Spleen (tissue), 11 donors: ENCODE data around the gene PTPRO. TPM values are rescaled to one million over a fixed set of nuclear protein-coding genes. Genes with fewer than 3 reads are reported as not detected.

Source experiments
- DNase-seq: peaks from one replicate; pipeline ENCODE4 v3.0.0-alpha.2; 2020
- H3K27ac ChIP-seq, 8 donors: fragments of 200-600 bp; sonication (generic) in 7 of 8; 1 replicate in 4 of 8; 2 replicates in 4 of 8; pipeline versions ENCODE4 v1.5.0 to v1.8.0; 2016 to 2021; ENCODE audit warnings: inconsistent platforms in 4 of 8, mild to moderate bottlenecking in 4 of 8, moderate library complexity in 1 of 8
- H3K27me3 ChIP-seq, 7 donors: fragments of 200-600 bp; sonication (generic) in 6 of 7; replicated peaks in 1 of 7; 1 replicate in 4 of 7; 2 replicates in 3 of 7; pipeline versions ENCODE4 v1.5.0 to v1.8.0; 2016 to 2021; ENCODE audit warnings: inconsistent platforms in 3 of 7, mild to moderate bottlenecking in 1 of 7
- H3K36me3 ChIP-seq, 6 donors: fragments of 200-600 bp; sonication (generic) in 5 of 6; 1 replicate in 4 of 6; 2 replicates in 2 of 6; pipeline versions ENCODE4 v1.5.0 to v1.8.0; 2016 to 2021; ENCODE audit warnings: inconsistent platforms in 2 of 6
- H3K4me1 ChIP-seq, 6 donors: fragments of 200-600 bp; sonication (generic) in 5 of 6; 1 replicate in 3 of 6; 2 replicates in 3 of 6; pipeline versions ENCODE4 v1.5.0 to v1.8.0; 2016 to 2021; ENCODE audit warnings: inconsistent platforms in 3 of 6
- H3K4me3 ChIP-seq, 8 donors: fragments of 200-600 bp; sonication (generic) in 7 of 8; 1 replicate in 4 of 8; 2 replicates in 4 of 8; pipeline versions ENCODE4 v1.5.0 to v1.8.0; 2016 to 2021; ENCODE audit warnings: inconsistent platforms in 4 of 8, mild to moderate bottlenecking in 4 of 8, moderate library complexity in 2 of 8
- H3K9me3 ChIP-seq, 8 donors: fragments of 200-600 bp; sonication (generic) in 7 of 8; 1 replicate in 4 of 8; 2 replicates in 4 of 8; pipeline versions ENCODE4 v1.5.0 to v1.8.0; 2016 to 2021; ENCODE audit warnings: inconsistent platforms in 4 of 8
- CTCF ChIP-seq, 11 experiments: fragments of 200-600 bp in 7 of 11; fragments of 450-650 bp in 4 of 11; sonication (generic) in 4 of 11; IDR thresholded peaks in 8 of 11; conservative IDR thresholded peaks in 3 of 11; 1 replicate in 7 of 11; 2 replicates in 4 of 11; pipeline versions ENCODE4 v1.4.0 to v1.8.0; 2016 to 2021; ENCODE audit warnings: antibody characterized with exemption in 11 of 11, inconsistent platforms in 4 of 11, mild to moderate bottlenecking in 1 of 11
- POLR2A ChIP-seq, 3 donors: fragments of 450-650 bp; IDR thresholded peaks; one replicate each; pipeline ENCODE4 v1.5.1; 2017; ENCODE audit warnings: antibody characterized with exemption in 3 of 3, mild to moderate bottlenecking in 1 of 3
- POLR2AphosphoS5 ChIP-seq, 3 donors: sonication (generic); formaldehyde crosslinking; IDR thresholded peaks; one replicate each; pipeline ENCODE4 v1.5.1; 2017; ENCODE audit warnings: antibody characterized with exemption in 3 of 3
- WGBS, 5 donors: extraction: QIAGEN DNeasy Blood & Tissue Kit in 3 of 5; methylation state at CpG; one replicate each; pipeline versions ENCODE4 v1.1.5 to v1.1.7; 2013 to 2018; 5-methylcytosine and 5-hydroxymethylcytosine counted together
- intact Hi-C: fragments of 100-400 bp; cut with DNase I; formaldehyde crosslinking; loops from one replicate; pipeline ENCODE4 v1.15.0; 2023; ENCODE audit warnings: low total_unique reads
- polyA plus RNA-seq, 3 donors: library from polyadenylated mRNA; stranded (reverse); fragments of 200-250 nt; gene quantifications; one replicate each; pipeline ENCODE4 v1.2.1, GENCODE V29; 2013
- total RNA-seq, 7 donors: library from RNA; depleted of rRNA in 3 of 7; stranded (reverse); fragments of >200 nt in 3 of 7; fragmentation: NEBNext Ultra II Directional in 4 of 7; extraction: Animal tissue kit (Norgen Biotek cat#: 25700) in 4 of 7; gene quantifications; one replicate each; pipeline versions ENCODE4 v1.1.0 to v1.2.1, GENCODE V29; 2016 to 2021
- donor health status: healthy with polysubstance abuse.
- donor health status: DM: no; HTN: no; CAD: no; lungs with moderate emphysema.
- donor health status: DM: no; HTN: no; CAD: no.
- donor health status: Bipolar disorder and iron deficiency.
- donor health status: healthy.
- donor health status: DM: no; HTN: no; CAD: no.
- donor health status: DM: yes; HTN: yes; CAD: no.

PTPRO gene
- total and polyA plus RNA-seq, 10 donors, result 2.3 to 12.2 (median 5.6) TPM

DNA sequence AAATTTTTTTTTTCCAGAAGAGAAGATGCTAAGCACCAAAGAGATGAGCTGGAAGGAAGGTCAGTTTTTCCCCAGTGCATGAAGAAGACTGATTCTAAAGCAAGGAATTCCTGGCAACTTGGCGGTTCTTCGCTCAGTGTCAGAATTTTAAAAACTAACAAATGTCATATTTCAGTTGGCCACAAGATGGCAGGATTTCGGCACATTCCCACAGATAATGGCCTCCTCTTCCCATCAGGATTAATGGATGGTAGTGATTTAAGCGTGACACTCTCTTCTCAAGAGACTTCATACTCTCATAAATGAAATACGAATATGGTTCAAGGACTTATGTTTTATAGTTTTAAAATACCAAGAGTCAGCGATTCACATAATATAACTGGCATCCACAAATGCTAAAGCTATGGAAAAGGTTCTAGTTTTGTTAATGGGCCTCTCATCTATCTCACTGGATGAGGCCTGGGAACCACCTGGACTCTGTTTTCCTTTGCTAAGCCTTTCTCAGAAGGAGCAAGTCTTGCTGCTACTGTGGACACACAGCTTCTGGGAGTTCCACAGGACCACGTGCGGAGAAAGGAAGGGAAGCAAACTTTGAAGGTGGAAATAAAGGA lies 46.1 kb upstream of the PTPRO start:
- no peak overlapping the region for H3K4me3 ChIP-seq
- H3K27me3 ChIP-seq, result peaks cover 0 to 6% (median 0%) of the 10 kb centered on the region in 7 donors
- H3K36me3 ChIP-seq, result no peaks in the 10 kb centered on the region
- DNase-seq, result no peak
- 36 to 43% (median 38%) methylated on average over 8 of the region's 8 CpGs for WGBS, 5 donors
- no peaks in the 10 kb centered on the region for H3K9me3 ChIP-seq
- TF ChIP-seq CTCF (IDR thresholded peaks at IDR 0.05 in 8 of 11, conservative IDR thresholded peaks at IDR 0.05 in 3 of 11), result peak in 9 of 11 experiments; percentile 40 to 68 (median 51)
- no peak for TF ChIP-seq POLR2A (IDR thresholded peaks at IDR 0.05)
- H3K27ac ChIP-seq, result no peak overlapping the region
- H3K4me1 ChIP-seq, result peaks cover 0 to 15% (median 9%) of the 10 kb centered on the region in 6 donors
- intact Hi-C loops, result loop anchor here (5.0 to 10.0 kb wide), 2 partner anchors 246 to 579 kb away; no protein-coding TSS in a partner anchor

DNA sequence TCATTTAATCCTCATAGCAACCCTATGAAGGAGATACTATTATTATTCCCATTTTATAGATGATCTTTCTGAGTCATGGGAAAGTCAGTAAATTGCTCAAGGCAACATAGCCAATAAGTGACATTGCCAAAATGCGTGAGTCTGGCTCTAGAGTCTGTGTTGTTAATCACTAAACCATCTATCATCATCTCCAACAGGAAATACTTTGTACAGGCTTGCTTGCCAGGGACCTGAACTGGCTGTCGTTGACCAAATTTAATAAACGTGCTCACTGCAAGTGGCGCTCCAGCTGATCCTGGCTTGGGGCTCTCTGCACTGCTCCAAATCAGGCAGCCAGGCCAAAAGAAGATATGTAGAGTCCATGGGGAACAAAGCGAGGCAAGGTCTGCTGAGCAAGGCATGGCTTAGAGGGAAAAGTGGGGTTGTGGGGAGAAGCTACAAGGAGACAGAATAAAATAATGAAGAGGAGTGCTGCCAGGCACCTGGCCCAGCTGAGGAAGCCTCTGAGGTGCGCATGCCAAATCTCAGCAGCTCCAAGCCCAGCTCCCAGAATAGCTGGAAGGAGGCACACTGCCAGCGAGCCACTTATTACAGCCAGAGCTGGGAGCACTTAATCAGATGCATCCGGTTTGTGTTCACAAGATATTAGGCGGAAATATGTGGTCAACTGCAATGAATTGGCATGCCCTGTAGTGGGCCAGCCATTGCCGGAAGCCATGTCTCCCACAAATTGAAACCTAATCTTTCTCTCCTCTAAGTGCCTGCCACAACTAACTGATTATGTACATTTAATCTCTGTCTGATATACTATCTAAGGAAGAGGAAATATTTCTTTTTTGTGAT lies 43.3 kb upstream of the PTPRO start:
- H3K27me3 ChIP-seq, result peaks cover 0 to 7% (median 0%) of the 10 kb centered on the region in 7 donors
- H3K4me1 ChIP-seq, result peaks cover 0 to 15% (median 9%) of the 10 kb centered on the region in 6 donors
- H3K4me3 ChIP-seq, result no peak overlapping the region
- peak; percentile 77 for DNase-seq
- H3K36me3 ChIP-seq, result no peaks in the 10 kb centered on the region
- TF ChIP-seq POLR2AphosphoS5 (IDR thresholded peaks at IDR 0.05), result peak in 1 of 3 donors; percentile 38
- peak in 1 of 11 experiments; percentile 10 for TF ChIP-seq CTCF (IDR thresholded peaks at IDR 0.05 in 8 of 11, conservative IDR thresholded peaks at IDR 0.05 in 3 of 11)
- TF ChIP-seq POLR2A (IDR thresholded peaks at IDR 0.05), result no peak
- H3K27ac ChIP-seq, result peak overlapping the region in 6 of 8 donors; percentile 30 to 73 (median 66)
- no peaks in the 10 kb centered on the region for H3K9me3 ChIP-seq
- intact Hi-C loops, result loop anchor here (5.0 to 10.0 kb wide), 2 partner anchors 243 to 576 kb away; no protein-coding TSS in a partner anchor
- WGBS, 5 donors, result 24 to 46% (median 30%) methylated on average over 10 of the region's 10 CpGs

DNA sequence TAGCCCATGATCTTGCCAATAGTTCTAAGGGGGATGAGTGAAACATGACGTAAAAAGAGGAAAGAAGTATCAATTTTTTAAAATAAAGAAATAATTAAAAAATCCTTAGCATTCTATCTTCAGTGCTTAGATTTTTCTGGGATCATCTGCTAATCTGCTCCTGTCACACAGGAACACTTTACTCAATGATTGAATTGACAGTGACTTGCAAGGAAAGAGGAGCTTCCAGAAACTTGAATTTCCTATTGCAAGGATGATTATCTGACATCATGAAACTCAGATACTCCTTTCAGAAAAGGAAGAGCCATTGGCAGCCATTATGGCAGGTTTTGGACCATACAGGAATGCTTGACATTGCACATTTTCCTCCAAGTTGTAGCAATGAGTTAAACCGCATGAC lies 41.4 kb upstream of the PTPRO start:
- WGBS, 5 donors, result 85 to 97% (median 88%) methylated on average over 2 of the region's 2 CpGs
- H3K27ac ChIP-seq, result no peak overlapping the region
- H3K36me3 ChIP-seq, result no peaks in the 10 kb centered on the region
- H3K9me3 ChIP-seq, result no peaks in the 10 kb centered on the region
- DNase-seq, result no peak
- TF ChIP-seq CTCF (IDR thresholded peaks at IDR 0.05 in 8 of 11, conservative IDR thresholded peaks at IDR 0.05 in 3 of 11), result no peak
- TF ChIP-seq POLR2A (IDR thresholded peaks at IDR 0.05), result no peak
- no peak for TF ChIP-seq POLR2AphosphoS5 (IDR thresholded peaks at IDR 0.05)
- peaks cover 0 to 14% (median 0%) of the 10 kb centered on the region in 7 donors for H3K27me3 ChIP-seq
- no peak overlapping the region for H3K4me3 ChIP-seq
- intact Hi-C loops, result no loop called here
- H3K4me1 ChIP-seq, result peaks cover 0 to 15% (median 9%) of the 10 kb centered on the region in 6 donors

DNA sequence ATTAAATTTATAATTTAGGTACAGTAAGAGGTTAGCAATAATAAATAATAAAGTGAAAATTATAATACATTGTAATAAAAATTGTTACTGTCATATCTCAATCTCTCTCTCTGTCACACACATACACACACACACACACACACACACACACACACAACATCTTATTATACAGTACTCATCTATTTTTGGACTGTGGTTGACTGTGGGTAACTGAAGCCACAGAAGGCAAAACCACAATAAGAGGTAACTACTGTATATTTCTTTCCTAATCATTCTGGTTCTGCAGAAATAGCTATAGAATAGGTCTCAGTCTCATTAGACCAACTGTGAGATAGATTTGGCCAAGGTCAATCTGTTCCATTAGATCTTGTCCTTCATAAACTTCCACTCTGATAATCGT lies 33.1 kb upstream of the PTPRO start:
- Histone ChIP-seq H3K4me1 (no peaks in the 10 kb centered on the region), H3K36me3 (no peaks in the 10 kb centered on the region), H3K27me3 (peaks cover 0 to 8% (median 0%) of the 10 kb centered on the region in 7 donors), H3K27ac (no peak overlapping the region), H3K9me3 (no peaks in the 10 kb centered on the region), H3K4me3 (no peak overlapping the region)
- 18 to 33% (median 22%) methylated on average over 1 of the region's 1 CpG for WGBS, 5 donors
- intact Hi-C loops, result no loop called here
- DNase-seq, result no peak
- TF ChIP-seq POLR2AphosphoS5 (IDR thresholded peaks at IDR 0.05) (no peak), POLR2A (IDR thresholded peaks at IDR 0.05) (no peak), CTCF (IDR thresholded peaks at IDR 0.05 in 8 of 11, conservative IDR thresholded peaks at IDR 0.05 in 3 of 11) (no peak)
